Gastroesophageal sphincter (tissue), 4 donors: ENCODE data around the gene EBF4. TPM values are rescaled to one million over a fixed set of nuclear protein-coding genes. Genes with fewer than 3 reads are reported as not detected.
A peak's percentile ranks its signal among the peaks of the same experiment; 100 is the strongest.

Experiments used
- ATAC-seq: fragments of 150-250 bp; one replicate; pipeline ENCODE4 v1.9.1; 2016; ENCODE audit warnings: mild to moderate bottlenecking, moderate library complexity
- H3K27ac ChIP-seq, 4 donors: fragments of 200-600 bp; sonication (generic) in 3 of 4; 1 replicate in 3 of 4; 2 replicates in 1 of 4; pipeline ENCODE4 v1.5.1; 2016 to 2019
- H3K27me3 ChIP-seq: fragments of 200-600 bp; sonication (generic); one replicate; pipeline ENCODE4 v1.5.1; 2019
- H3K36me3 ChIP-seq, 2 donors: fragments of 200-600 bp; sonication (generic); one replicate each; pipeline ENCODE4 v1.5.1; 2019; ENCODE audit warnings: control low read depth in 1 of 2
- H3K4me1 ChIP-seq, 3 donors: fragments of 200-600 bp; sonication (generic); 1 replicate in 2 of 3; 2 replicates in 1 of 3; pipeline ENCODE4 v1.5.1; 2016 to 2019; ENCODE audit warnings: control low read depth in 2 of 3
- H3K4me3 ChIP-seq, 2 donors: fragments of 200-600 bp; sonication (generic); one replicate each; pipeline ENCODE4 v1.5.1; 2019; ENCODE audit warnings: mild to moderate bottlenecking in 1 of 2, moderate library complexity in 1 of 2
- H3K9me3 ChIP-seq, 3 donors: fragments of 200-600 bp; sonication (generic); one replicate each; pipeline ENCODE4 v1.5.1; 2017 to 2019; ENCODE audit warnings: control low read depth in 2 of 3
- CTCF ChIP-seq, 4 experiments: fragments of 200-600 bp in 2 of 4; fragments of 450-650 bp in 2 of 4; sonication (generic) in 1 of 4; IDR thresholded peaks; one replicate each; pipeline ENCODE4 v1.5.1; 2017 to 2019; ENCODE audit warnings: antibody characterized with exemption in 4 of 4, mild to moderate bottlenecking in 2 of 4, moderate library complexity in 2 of 4
- EP300 ChIP-seq: sonication (generic); formaldehyde crosslinking; IDR thresholded peaks from one replicate; pipeline ENCODE4 v1.6.1; 2017; ENCODE audit warnings: antibody characterized with exemption, mild to moderate bottlenecking
- POLR2A ChIP-seq, 2 donors: fragments of 450-650 bp; IDR thresholded peaks; one replicate each; pipeline ENCODE4 v1.6.1; 2017; ENCODE audit warnings: antibody characterized with exemption in 2 of 2, mild to moderate bottlenecking in 2 of 2, moderate library complexity in 1 of 2
- POLR2AphosphoS5 ChIP-seq: sonication (generic); formaldehyde crosslinking; IDR thresholded peaks from one replicate; pipeline ENCODE4 v1.6.1; 2017; ENCODE audit warnings: antibody characterized with exemption
- WGBS, 2 donors: methylation state at CpG; one replicate each; pipeline ENCODE4 v1.1.5; 2018; ENCODE audit warnings: low coverage in 1 of 2; 5-methylcytosine and 5-hydroxymethylcytosine counted together
- total RNA-seq, 4 donors: library from RNA; depleted of rRNA; stranded (reverse); fragments of >200 nt; gene quantifications; one replicate each; pipeline ENCODE4 v1.1.0, GENCODE V29; 2016

Gene EBF4
- total RNA-seq, 4 donors from 2014 or later = 14.5 to 36.6 (median 19.6) TPM

GRCh38 chr20:2799271-2799670, 106.7 kb downstream of the EBF4 start:
- Histone ChIP-seq H3K36me3 (no peaks in the 10 kb centered on the region), H3K27me3 (peaks cover 94% of the 10 kb centered on the region), H3K9me3 (no peaks in the 10 kb centered on the region), H3K4me3 (peak overlapping the region in 1 of 2 donors; percentile 35), H3K27ac (no peak overlapping the region), H3K4me1 (peaks cover 0 to 26% (median 7%) of the 10 kb centered on the region in 3 donors)
- ATAC-seq = no peak
- 32 to 66% methylated on average over 4 to 8 of the region's 9 CpGs for WGBS, 2 donors
- TF ChIP-seq POLR2AphosphoS5 (no peak), EP300 (no peak), POLR2A (IDR thresholded peaks at IDR 0.05) (no peak), CTCF (IDR thresholded peaks at IDR 0.05) (no peak)

- Histone ChIP-seq H3K27me3 (peaks cover 98% of the 10 kb centered on the region), H3K27ac (no peak overlapping the region), H3K4me1 (peaks cover 0 to 29% (median 7%) of the 10 kb centered on the region in 3 donors), H3K36me3 (no peaks in the 10 kb centered on the region), H3K4me3 (peak overlapping the region in 1 of 2 donors; percentile 35), H3K9me3 (no peaks in the 10 kb centered on the region)
- ATAC-seq = no peak
- WGBS, 2 donors = 0 to 7% methylated on average over 8 to 10 of the region's 61 CpGs
- TF ChIP-seq EP300 = no peak
- TF ChIP-seq POLR2AphosphoS5 = no peak
- TF ChIP-seq CTCF (IDR thresholded peaks at IDR 0.05) = no peak
Measured at GRCh38 chr20:2799688-2800520, 107.3 kb downstream of the EBF4 start.

- no peak for TF ChIP-seq POLR2A (IDR thresholded peaks at IDR 0.05)
- TF ChIP-seq CTCF (IDR thresholded peaks at IDR 0.05) = no peak
- TF ChIP-seq POLR2AphosphoS5 = no peak
- TF ChIP-seq EP300 = no peak
- WGBS, 2 donors = 2 to 18% methylated on average over 7 to 12 of the region's 52 CpGs
- H3K9me3 ChIP-seq = no peaks in the 10 kb centered on the region
- no peaks in the 10 kb centered on the region for H3K36me3 ChIP-seq
- peaks cover 0 to 37% (median 7%) of the 10 kb centered on the region in 3 donors for H3K4me1 ChIP-seq
- no peak for ATAC-seq
- H3K27me3 ChIP-seq = peaks cover 100% of the 10 kb centered on the region
- no peak within 1 kb of the TSS for H3K27ac ChIP-seq
- H3K4me3 ChIP-seq = peak within 1 kb of the TSS in 1 of 2 donors; percentile 35
Measured at GRCh38 chr20:2800521-2801285, 108.1 kb downstream of the EBF4 start, which contains the start of gene CPXM1. TSS of gene CPXM1 (minus strand) at chr20:2800627. CDS start at chr20:2800572, 55 bp downstream.

- no peaks in the 10 kb centered on the region for H3K9me3 ChIP-seq
- 7 to 23% methylated on average over 5 of the region's 13 CpGs for WGBS, 2 donors
- no peak for TF ChIP-seq EP300
- no peak for TF ChIP-seq CTCF (IDR thresholded peaks at IDR 0.05)
- no peak for TF ChIP-seq POLR2A (IDR thresholded peaks at IDR 0.05)
- TF ChIP-seq POLR2AphosphoS5 = no peak
- H3K4me1 ChIP-seq = peaks cover 0 to 40% (median 7%) of the 10 kb centered on the region in 3 donors
- H3K27me3 ChIP-seq = peaks cover 100% of the 10 kb centered on the region
- no peak for ATAC-seq
- no peaks in the 10 kb centered on the region for H3K36me3 ChIP-seq
- no peak overlapping the region for H3K27ac ChIP-seq
- no peak overlapping the region for H3K4me3 ChIP-seq
Measured at GRCh38 chr20:2801286-2801728, 108.7 kb downstream of the EBF4 start.
